ENCODE data around the gene CADPS2. TPM values are rescaled to one million over a fixed set of nuclear protein-coding genes. Genes with fewer than 3 reads are reported as not detected.

CADPS2 gene
- total RNA-seq, 1 experiment from 2014 or later = 5.9 TPM

- H3K27me3 ChIP-seq (ENCODE audit: control insufficient read depth, insufficient read depth, low read length) = no peaks in the 10 kb centered on the region
- H3K4me3 ChIP-seq (ENCODE audit: insufficient read depth, low read depth, low read length) = no peak overlapping the region
- DNase-seq = no peak
Measured at GRCh38 chr7:122430710-122431109, 455.6 kb downstream of the CADPS2 start.

GRCh38 chr7:122429926-122430325 is 456.3 kb downstream of the CADPS2 start:
- Histone ChIP-seq H3K4me3 (ENCODE audit: insufficient read depth, low read depth, low read length) (no peak overlapping the region), H3K27me3 (ENCODE audit: control insufficient read depth, insufficient read depth, low read length) (no peaks in the 10 kb centered on the region), H3K36me3 (replicated peaks; ENCODE audit: control insufficient read depth, insufficient read depth, low read length) (no peaks in the 10 kb centered on the region)
- DNase-seq = no peak

More at GRCh38 chr7:122430710-122431109, 455.6 kb downstream of the CADPS2 start:
- no peaks in the 10 kb centered on the region for H3K36me3 ChIP-seq (replicated peaks; ENCODE audit: control insufficient read depth, insufficient read depth, low read length)

GRCh38 chr7:122425731-122426130 is 460.5 kb downstream of the CADPS2 start:
- no peak for DNase-seq
- H3K4me3 ChIP-seq (ENCODE audit: insufficient read depth, low read depth, low read length) = no peak overlapping the region
- H3K27me3 ChIP-seq (ENCODE audit: control insufficient read depth, insufficient read depth, low read length) = no peaks in the 10 kb centered on the region
- H3K36me3 ChIP-seq (replicated peaks; ENCODE audit: control insufficient read depth, insufficient read depth, low read length) = no peaks in the 10 kb centered on the region

- H3K4me3 ChIP-seq (ENCODE audit: insufficient read depth, low read depth, low read length) = no peak overlapping the region
- DNase-seq = no peak
- H3K27me3 ChIP-seq (ENCODE audit: control insufficient read depth, insufficient read depth, low read length) = no peaks in the 10 kb centered on the region
Measured at GRCh38 chr7:122423591-122423990, 462.7 kb downstream of the CADPS2 start.

GRCh38 chr7:122416336-122416735 is 469.9 kb downstream of the CADPS2 start:
- DNase-seq = no peak
- H3K4me3 ChIP-seq (ENCODE audit: insufficient read depth, low read depth, low read length) = no peak overlapping the region
- no peaks in the 10 kb centered on the region for H3K36me3 ChIP-seq (replicated peaks; ENCODE audit: control insufficient read depth, insufficient read depth, low read length)
- no peaks in the 10 kb centered on the region for H3K27me3 ChIP-seq (ENCODE audit: control insufficient read depth, insufficient read depth, low read length)

More at GRCh38 chr7:122423591-122423990, 462.7 kb downstream of the CADPS2 start:
- H3K36me3 ChIP-seq (replicated peaks; ENCODE audit: control insufficient read depth, insufficient read depth, low read length) = no peaks in the 10 kb centered on the region

DNA sequence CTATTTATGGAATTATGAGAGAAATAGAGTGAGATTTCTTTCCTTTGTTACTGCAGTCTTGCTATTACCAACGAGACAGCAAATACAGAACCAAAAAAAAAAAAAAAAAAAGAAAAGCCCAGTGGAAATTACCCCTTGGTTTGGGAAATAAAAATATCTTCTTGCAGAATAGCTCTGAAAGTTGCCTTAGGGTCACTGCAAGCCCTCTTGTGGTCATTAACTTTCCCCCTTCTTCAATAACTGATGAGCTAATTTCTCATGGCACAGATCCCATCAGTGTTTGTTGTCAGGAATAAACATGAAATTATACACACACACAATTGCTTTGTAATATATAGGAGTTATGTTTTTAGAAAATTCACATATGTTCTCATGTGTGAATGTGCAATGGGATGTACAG is 470.8 kb downstream of the CADPS2 start:
- no peak overlapping the region for H3K4me3 ChIP-seq (ENCODE audit: insufficient read depth, low read depth, low read length)
- DNase-seq = no peak
- H3K27me3 ChIP-seq (ENCODE audit: control insufficient read depth, insufficient read depth, low read length) = no peaks in the 10 kb centered on the region
- no peaks in the 10 kb centered on the region for H3K36me3 ChIP-seq (replicated peaks; ENCODE audit: control insufficient read depth, insufficient read depth, low read length)

GRCh38 chr7:122413339-122413738 is 472.9 kb downstream of the CADPS2 start:
- Histone ChIP-seq H3K4me3 (ENCODE audit: insufficient read depth, low read depth, low read length) (no peak overlapping the region), H3K36me3 (replicated peaks; ENCODE audit: control insufficient read depth, insufficient read depth, low read length) (no peaks in the 10 kb centered on the region), H3K27me3 (ENCODE audit: control insufficient read depth, insufficient read depth, low read length) (no peaks in the 10 kb centered on the region)
- DNase-seq = no peak

DNA sequence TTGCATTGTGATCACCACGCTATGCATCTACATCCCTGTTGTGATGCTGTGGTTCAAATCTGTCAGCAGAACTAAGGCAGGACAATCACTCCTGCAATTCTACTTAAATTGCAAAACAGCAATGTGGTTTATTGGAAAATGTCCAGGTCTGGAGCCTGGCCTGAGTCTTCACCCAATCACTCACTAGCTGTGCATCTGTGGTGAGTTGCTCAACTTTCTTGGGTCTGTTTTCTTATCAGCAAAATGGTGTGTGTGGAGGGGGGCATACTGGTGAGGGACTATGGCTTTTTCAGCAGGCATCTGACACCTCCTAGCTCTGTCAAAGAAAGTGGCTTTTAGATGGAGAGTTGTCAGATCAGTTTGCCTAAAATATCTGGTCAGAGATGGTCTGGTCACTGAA is 473.4 kb downstream of the CADPS2 start:
- H3K36me3 ChIP-seq (replicated peaks; ENCODE audit: control insufficient read depth, insufficient read depth, low read length) = no peaks in the 10 kb centered on the region
- no peaks in the 10 kb centered on the region for H3K27me3 ChIP-seq (ENCODE audit: control insufficient read depth, insufficient read depth, low read length)
- DNase-seq = no peak
- H3K4me3 ChIP-seq (ENCODE audit: insufficient read depth, low read depth, low read length) = no peak overlapping the region

- DNase-seq = no peak
- Histone ChIP-seq H3K36me3 (replicated peaks; ENCODE audit: control insufficient read depth, insufficient read depth, low read length) (no peaks in the 10 kb centered on the region), H3K27me3 (ENCODE audit: control insufficient read depth, insufficient read depth, low read length) (no peaks in the 10 kb centered on the region)
Measured at GRCh38 chr7:122412441-122412840, 473.8 kb downstream of the CADPS2 start.

DNA sequence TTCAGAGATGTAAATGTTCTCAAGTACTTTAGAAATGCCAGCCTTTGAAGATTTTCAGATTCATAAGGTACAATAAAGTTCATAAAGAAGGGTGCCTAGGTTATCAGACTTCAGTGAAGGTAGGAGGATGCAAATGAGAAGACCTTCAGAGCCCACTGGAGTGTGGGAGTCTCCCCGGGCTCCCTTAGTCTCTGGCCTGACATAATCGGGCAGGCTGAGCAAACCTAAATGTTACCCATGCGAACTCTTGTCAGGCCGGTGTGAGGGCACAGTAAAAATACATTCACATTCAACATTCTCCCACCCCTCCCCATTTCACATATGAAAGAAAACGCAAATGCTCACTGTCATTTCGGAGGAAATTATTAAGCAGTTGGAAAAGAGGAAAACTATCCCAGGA is 479.1 kb downstream of the CADPS2 start:
- no peaks in the 10 kb centered on the region for H3K36me3 ChIP-seq (replicated peaks; ENCODE audit: control insufficient read depth, insufficient read depth, low read length)
- no peaks in the 10 kb centered on the region for H3K27me3 ChIP-seq (ENCODE audit: control insufficient read depth, insufficient read depth, low read length)
- DNase-seq = no peak
- no peak overlapping the region for H3K4me3 ChIP-seq (ENCODE audit: insufficient read depth, low read depth, low read length)

More at GRCh38 chr7:122412441-122412840, 473.8 kb downstream of the CADPS2 start:
- no peak overlapping the region for H3K4me3 ChIP-seq (ENCODE audit: insufficient read depth, low read depth, low read length)

DNA sequence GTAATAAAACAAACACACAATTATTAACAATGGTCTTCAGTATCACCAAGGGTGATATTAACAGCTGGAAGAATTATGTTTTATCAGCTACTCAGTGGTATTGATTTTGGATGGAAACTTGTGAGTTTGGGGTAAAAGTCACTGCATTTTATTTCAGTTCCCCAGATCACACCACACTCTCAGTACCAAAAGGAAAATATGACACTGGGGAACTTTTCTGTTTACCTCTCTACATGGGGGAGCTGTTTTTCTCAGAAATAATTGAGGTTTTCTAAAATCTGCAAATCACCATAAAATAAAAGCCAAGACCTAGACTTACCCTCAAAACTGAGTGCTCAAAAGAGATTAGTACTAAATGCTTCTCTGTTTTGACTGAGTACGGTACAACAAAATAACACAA is 483.1 kb downstream of the CADPS2 start:
- Histone ChIP-seq H3K4me3 (ENCODE audit: insufficient read depth, low read depth, low read length) (no peak overlapping the region), H3K36me3 (replicated peaks; ENCODE audit: control insufficient read depth, insufficient read depth, low read length) (no peaks in the 10 kb centered on the region), H3K27me3 (ENCODE audit: control insufficient read depth, insufficient read depth, low read length) (no peaks in the 10 kb centered on the region)
- no peak for DNase-seq

DNA sequence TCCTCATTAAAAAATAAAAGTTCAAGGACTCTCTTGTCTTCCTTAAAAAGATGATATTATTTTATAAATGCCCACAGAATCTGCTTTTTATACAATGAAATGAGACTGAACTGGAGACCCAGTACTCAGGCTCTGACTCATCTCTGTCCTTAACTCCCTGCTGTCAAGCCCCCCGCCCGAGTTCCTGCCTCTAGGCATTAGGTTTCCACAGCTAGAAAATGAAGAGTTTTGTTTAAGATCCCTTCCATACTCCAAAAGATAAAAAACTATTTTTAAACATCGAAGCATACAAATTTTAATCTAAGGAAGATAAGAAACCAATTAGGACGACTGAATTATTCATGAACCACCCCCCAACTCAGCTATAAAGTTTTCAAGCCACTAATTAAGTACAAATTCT is 484.0 kb downstream of the CADPS2 start:
- DNase-seq = peak; percentile 45
- H3K4me3 ChIP-seq (ENCODE audit: insufficient read depth, low read depth, low read length) = no peak overlapping the region
- no peaks in the 10 kb centered on the region for H3K27me3 ChIP-seq (ENCODE audit: control insufficient read depth, insufficient read depth, low read length)
- H3K36me3 ChIP-seq (replicated peaks; ENCODE audit: control insufficient read depth, insufficient read depth, low read length) = no peaks in the 10 kb centered on the region

DNA sequence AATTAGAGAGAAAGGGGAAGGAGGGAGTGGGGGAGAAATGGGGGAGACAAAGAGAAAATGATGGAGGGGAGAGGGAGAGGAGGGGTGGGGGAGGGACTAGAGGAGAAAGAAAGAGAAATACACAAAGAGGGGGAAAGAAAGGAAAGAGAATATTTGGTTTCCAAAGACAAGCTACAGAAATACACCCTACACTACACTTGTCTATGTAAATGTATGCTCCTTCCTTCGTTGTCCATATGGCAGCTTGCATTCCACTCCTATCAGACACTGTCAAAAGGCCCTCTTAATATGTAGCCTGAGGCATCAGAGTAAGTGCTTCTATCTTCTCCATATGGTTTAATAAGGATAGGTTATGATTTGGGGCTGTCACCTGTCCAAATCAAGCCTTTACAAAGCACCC is 488.9 kb downstream of the CADPS2 start:
- no peaks in the 10 kb centered on the region for H3K27me3 ChIP-seq (ENCODE audit: control insufficient read depth, insufficient read depth, low read length)
- H3K36me3 ChIP-seq (replicated peaks; ENCODE audit: control insufficient read depth, insufficient read depth, low read length) = no peaks in the 10 kb centered on the region
- no peak for DNase-seq
- H3K4me3 ChIP-seq (ENCODE audit: insufficient read depth, low read depth, low read length) = no peak overlapping the region

- Histone ChIP-seq H3K4me3 (ENCODE audit: insufficient read depth, low read depth, low read length) (no peak overlapping the region), H3K36me3 (replicated peaks; ENCODE audit: control insufficient read depth, insufficient read depth, low read length) (no peaks in the 10 kb centered on the region), H3K27me3 (ENCODE audit: control insufficient read depth, insufficient read depth, low read length) (no peaks in the 10 kb centered on the region)
- DNase-seq = no peak
Measured at GRCh38 chr7:122394512-122394911, 491.7 kb downstream of the CADPS2 start.

DNA sequence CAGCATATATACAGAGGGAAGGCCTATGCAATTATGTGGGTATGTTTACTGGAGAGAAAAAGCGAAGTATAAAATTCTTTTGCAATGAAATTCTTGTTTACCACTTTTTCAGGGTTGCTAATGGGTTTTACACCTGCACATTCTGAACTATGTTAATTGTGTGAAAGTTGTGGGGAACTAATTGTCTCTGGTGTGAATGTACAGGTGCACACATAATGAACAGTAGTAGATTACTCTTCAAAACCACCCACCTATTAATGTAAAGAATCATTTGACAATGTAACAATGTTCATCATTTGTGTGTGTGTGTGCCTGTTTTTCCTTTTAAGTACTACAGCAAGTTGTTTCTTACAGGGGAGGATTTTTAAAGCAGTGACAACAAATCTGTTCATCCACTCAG is 501.7 kb downstream of the CADPS2 start:
- DNase-seq = no peak
- no peak overlapping the region for H3K4me3 ChIP-seq (ENCODE audit: insufficient read depth, low read depth, low read length)
- H3K27me3 ChIP-seq (ENCODE audit: control insufficient read depth, insufficient read depth, low read length) = no peaks in the 10 kb centered on the region
- H3K36me3 ChIP-seq (replicated peaks; ENCODE audit: control insufficient read depth, insufficient read depth, low read length) = no peaks in the 10 kb centered on the region

- no peaks in the 10 kb centered on the region for H3K27me3 ChIP-seq (ENCODE audit: control insufficient read depth, insufficient read depth, low read length)
- no peak overlapping the region for H3K4me3 ChIP-seq (ENCODE audit: insufficient read depth, low read depth, low read length)
- no peaks in the 10 kb centered on the region for H3K36me3 ChIP-seq (replicated peaks; ENCODE audit: control insufficient read depth, insufficient read depth, low read length)
- no peak for DNase-seq
Measured at GRCh38 chr7:122383934-122384333, 502.3 kb downstream of the CADPS2 start.

All from H7 (cell line).